Fibroblast of lung (primary cell): ENCODE data around the gene CARD10.
"Not testable (repeated sequence)": the region's sequence is repeated elsewhere in the genome, so short reads cannot be mapped to it uniquely, and the experiment has no call there.

Experiments used
- EZH2 ChIP-seq: IDR thresholded peaks from 2 replicates; pipeline ENCODE4 v1.5.1; 2012; ENCODE audit warnings: low read length, control low read depth, mild to moderate bottlenecking; ENCODE audit errors: missing control alignments
- TF ChIP-seq, protein P1 (sequence below), 2 donors: IDR thresholded peaks in 1 of 2; conservative IDR thresholded peaks in 1 of 2; 1 replicate in 1 of 2; 2 replicates in 1 of 2; pipeline ENCODE4 v1.5.1; 2011 to 2012; ENCODE audit warnings: low read length in 2 of 2, control low read depth in 1 of 2, inconsistent platforms in 1 of 2, low read depth in 1 of 2, mild to moderate bottlenecking in 1 of 2

DNA sequence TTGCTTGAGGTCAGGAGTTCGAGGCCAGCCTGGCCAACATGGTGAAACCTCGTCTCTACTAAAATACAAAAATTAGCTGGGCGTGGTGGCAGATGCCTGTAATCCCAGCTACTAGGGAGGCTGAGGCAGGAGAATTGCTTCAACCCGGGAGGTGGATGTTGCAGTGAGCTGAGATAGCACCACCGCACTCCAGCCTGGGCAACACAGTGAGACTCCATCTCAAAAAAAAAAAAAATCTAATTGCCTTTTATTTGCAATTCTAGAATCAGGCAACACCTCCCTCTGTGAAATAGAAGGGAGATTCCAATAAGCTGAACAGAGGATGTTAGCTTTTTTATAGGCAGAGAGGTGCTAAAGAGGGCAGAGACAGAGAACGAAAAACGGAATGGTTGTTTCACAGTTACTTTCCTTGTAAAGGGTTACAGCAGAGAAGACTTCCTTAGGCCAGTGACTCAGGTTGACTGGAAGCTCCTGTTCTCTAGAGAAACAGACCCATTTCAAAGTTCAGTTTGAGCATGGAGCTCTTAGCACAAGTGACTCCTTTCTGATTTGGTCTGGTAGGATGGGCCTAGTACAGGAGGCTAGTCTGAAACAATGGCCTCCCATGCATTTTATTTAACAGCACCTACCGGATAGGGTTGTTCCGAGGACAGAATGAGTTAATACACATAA lies 8.0 kb upstream of the CARD10 start:
- TF ChIP-seq, protein P1, sequence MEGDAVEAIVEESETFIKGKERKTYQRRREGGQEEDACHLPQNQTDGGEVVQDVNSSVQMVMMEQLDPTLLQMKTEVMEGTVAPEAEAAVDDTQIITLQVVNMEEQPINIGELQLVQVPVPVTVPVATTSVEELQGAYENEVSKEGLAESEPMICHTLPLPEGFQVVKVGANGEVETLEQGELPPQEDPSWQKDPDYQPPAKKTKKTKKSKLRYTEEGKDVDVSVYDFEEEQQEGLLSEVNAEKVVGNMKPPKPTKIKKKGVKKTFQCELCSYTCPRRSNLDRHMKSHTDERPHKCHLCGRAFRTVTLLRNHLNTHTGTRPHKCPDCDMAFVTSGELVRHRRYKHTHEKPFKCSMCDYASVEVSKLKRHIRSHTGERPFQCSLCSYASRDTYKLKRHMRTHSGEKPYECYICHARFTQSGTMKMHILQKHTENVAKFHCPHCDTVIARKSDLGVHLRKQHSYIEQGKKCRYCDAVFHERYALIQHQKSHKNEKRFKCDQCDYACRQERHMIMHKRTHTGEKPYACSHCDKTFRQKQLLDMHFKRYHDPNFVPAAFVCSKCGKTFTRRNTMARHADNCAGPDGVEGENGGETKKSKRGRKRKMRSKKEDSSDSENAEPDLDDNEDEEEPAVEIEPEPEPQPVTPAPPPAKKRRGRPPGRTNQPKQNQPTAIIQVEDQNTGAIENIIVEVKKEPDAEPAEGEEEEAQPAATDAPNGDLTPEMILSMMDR (conservative IDR thresholded peaks at IDR 0.05 in 1 of 2, IDR thresholded peaks at IDR 0.05 in 1 of 2; ENCODE audit: low read depth in 1 of 2, low read length in 2 of 2) = not testable (repeated sequence)
- not testable (repeated sequence) for TF ChIP-seq EZH2
